DND-41 (cell line): Measurements from ENCODE around the gene MBD3L5.
A peak's percentile ranks its signal among the peaks of the same experiment; 100 is the strongest.

Experiments used
- ATAC-seq: fragments of 200-7000 bp; cut with Tn5 transposase; 3 replicates; pipeline ENCODE4 v1.9.1; 2021; ENCODE audit warnings: low read depth; ENCODE audit not compliant: insufficient read depth
- DNase-seq: peaks from one replicate; pipeline ENCODE4 v3.0.0-alpha.2; 2020
- H2AFZ ChIP-seq: 2 replicates; pipeline ENCODE4 v1.6.0; 2012; ENCODE audit warnings: low read depth, low read length
- H3K27ac ChIP-seq: 2 replicates; pipeline ENCODE4 v1.5.1; 2012; ENCODE audit warnings: low read length, inconsistent platforms
- H3K27me3 ChIP-seq: fragments of 200-600 bp; sonication (generic); 2 replicates; pipeline ENCODE4 v1.6.0; 2012; ENCODE audit warnings: low read length, mild to moderate bottlenecking, inconsistent platforms; ENCODE audit not compliant: insufficient read depth, poor library complexity
- H3K36me3 ChIP-seq: 2 replicates; pipeline ENCODE4 v1.5.1; 2012; ENCODE audit warnings: low read length, inconsistent platforms; ENCODE audit not compliant: insufficient read depth
- H3K4me1 ChIP-seq: 2 replicates; pipeline ENCODE4 v1.5.1; 2012; ENCODE audit warnings: mild to moderate bottlenecking, low read length; ENCODE audit not compliant: insufficient read depth
- H3K4me2 ChIP-seq: 2 replicates; pipeline ENCODE4 v1.6.0; 2012; ENCODE audit warnings: mild to moderate bottlenecking, moderate library complexity, low read length, inconsistent platforms; ENCODE audit not compliant: insufficient read depth
- H3K4me3 ChIP-seq, 2 experiments: fragments of 200-600 bp in 1 of 2; shearing (Covaris generic) in 1 of 2; 2 replicates each; pipeline ENCODE4 v1.5.1; 2012 to 2016; ENCODE audit warnings: inconsistent platforms in 2 of 2, low read length in 2 of 2, mild to moderate bottlenecking in 2 of 2, low read depth in 1 of 2, moderate library complexity in 1 of 2
- H3K79me2 ChIP-seq: 2 replicates; pipeline ENCODE4 v1.6.0; 2012; ENCODE audit warnings: low read length, inconsistent platforms; ENCODE audit not compliant: insufficient read depth
- H3K9ac ChIP-seq: 2 replicates; pipeline ENCODE4 v1.6.0; 2012; ENCODE audit warnings: low read depth, mild to moderate bottlenecking, inconsistent platforms, low read length, moderate library complexity
- H3K9me3 ChIP-seq: 2 replicates; pipeline ENCODE4 v1.5.1; 2012; ENCODE audit warnings: low read length, moderate library complexity, mild to moderate bottlenecking, inconsistent platforms; ENCODE audit not compliant: insufficient read depth, severe bottlenecking
- H4K20me1 ChIP-seq: 2 replicates; pipeline ENCODE4 v1.6.0; 2012; ENCODE audit warnings: low read length; ENCODE audit not compliant: insufficient read depth
- CTCF ChIP-seq: IDR thresholded peaks from 2 replicates; pipeline ENCODE4 v1.5.1; 2012; ENCODE audit warnings: borderline replicate concordance, low read length, moderate library complexity, mild to moderate bottlenecking; ENCODE audit not compliant: poor library complexity, severe bottlenecking; ENCODE audit errors: extremely low read depth
- EZH2 ChIP-seq: IDR thresholded peaks from 3 replicates; pipeline ENCODE4 v1.6.1; 2012; ENCODE audit warnings: borderline replicate concordance, low read depth, mild to moderate bottlenecking, moderate library complexity, low read length, inconsistent platforms; ENCODE audit not compliant: severe bottlenecking

The MBD3L5 gene

GRCh38 chr19:7069904-7070226, 39.5 kb downstream of the MBD3L5 start:
- peak overlapping the region; percentile 82 for H3K9ac ChIP-seq
- H3K27me3 ChIP-seq: no peaks in the 10 kb centered on the region
- peaks cover 21% of the 10 kb centered on the region for H3K4me1 ChIP-seq
- peaks cover 25% of the 10 kb centered on the region for H3K79me2 ChIP-seq
- TF ChIP-seq EZH2 (no peak), CTCF (no peak)
- H3K4me2 ChIP-seq: peak overlapping the region; percentile 87
- H3K9me3 ChIP-seq: no peaks in the 10 kb centered on the region
- H2AFZ ChIP-seq: peak overlapping the region; percentile 95
- peaks cover 38% of the 10 kb centered on the region for H3K36me3 ChIP-seq
- ATAC-seq (peak; percentile 17), DNase-seq (no peak)
- H3K4me3 ChIP-seq: peak overlapping the region; percentile 64 to 70
- 0 out of 2 replicates have a peak, but pooled peaks cover 3% of the 10 kb centered on the region for H4K20me1 ChIP-seq
- H3K27ac ChIP-seq: peak overlapping the region; percentile 94

- H3K27ac ChIP-seq: no peak overlapping the region
- no peaks in the 10 kb centered on the region for H3K27me3 ChIP-seq
- DNase-seq: no peak
- ATAC-seq: no peak
- peaks cover 64% of the 10 kb centered on the region for H3K36me3 ChIP-seq
- no peak overlapping the region for H3K9ac ChIP-seq
- 0 out of 2 replicates have a peak, but pooled peaks cover 3% of the 10 kb centered on the region for H4K20me1 ChIP-seq
- peaks cover 21% of the 10 kb centered on the region for H3K4me1 ChIP-seq
- peaks cover 25% of the 10 kb centered on the region for H3K79me2 ChIP-seq
- no peak overlapping the region for H3K4me2 ChIP-seq
- H3K9me3 ChIP-seq: peaks cover 18% of the 10 kb centered on the region
- H2AFZ ChIP-seq: no peak overlapping the region
- TF ChIP-seq CTCF (no peak), EZH2 (no peak)
- H3K4me3 ChIP-seq: no peak overlapping the region
Observed at GRCh38 chr19:7072541-7072940, 42.2 kb downstream of the MBD3L5 start.

GRCh38 chr19:7074705-7075282, 44.4 kb downstream of the MBD3L5 start:
- TF ChIP-seq EZH2 (no peak), CTCF (no peak)
- H2AFZ ChIP-seq: no peak overlapping the region
- no peak overlapping the region for H3K27ac ChIP-seq
- DNase-seq (peak; percentile 3), ATAC-seq (no peak)
- H3K27me3 ChIP-seq: no peaks in the 10 kb centered on the region
- H3K9ac ChIP-seq: no peak overlapping the region
- H4K20me1 ChIP-seq: 0 out of 2 replicates have a peak, but pooled peaks cover 3% of the 10 kb centered on the region
- no peak overlapping the region for H3K4me3 ChIP-seq
- H3K9me3 ChIP-seq: peaks cover 39% of the 10 kb centered on the region
- peaks cover 24% of the 10 kb centered on the region for H3K79me2 ChIP-seq
- peaks cover 14% of the 10 kb centered on the region for H3K4me1 ChIP-seq
- no peak overlapping the region for H3K4me2 ChIP-seq
- H3K36me3 ChIP-seq: peaks cover 87% of the 10 kb centered on the region
